Transverse colon (tissue), 4 donors: ENCODE results near the gene STK39. TPM values are rescaled to one million over a fixed set of nuclear protein-coding genes. Genes with fewer than 3 reads are reported as not detected.

ENCODE experiments used
- DNase-seq: peaks from one replicate; pipeline ENCODE4 v3.0.0-alpha.2; 2019
- H3K27ac ChIP-seq, 4 donors: fragments of 200-600 bp; sonication (generic); 2 replicates each; pipeline ENCODE4 v1.5.1; 2016 to 2018; ENCODE audit warnings: inconsistent platforms in 4 of 4
- H3K27me3 ChIP-seq: fragments of 200-600 bp; sonication (generic); 2 replicates; pipeline ENCODE4 v1.5.1; 2017; ENCODE audit warnings: inconsistent platforms
- H3K36me3 ChIP-seq, 4 donors: fragments of 200-600 bp; sonication (generic); 2 replicates each; pipeline ENCODE4 v1.5.1; 2017 to 2019; ENCODE audit warnings: inconsistent platforms in 4 of 4
- H3K4me1 ChIP-seq, 4 donors: fragments of 200-600 bp; sonication (generic); 2 replicates each; pipeline ENCODE4 v1.5.1; 2017 to 2020; ENCODE audit warnings: inconsistent platforms in 4 of 4
- H3K4me3 ChIP-seq, 4 donors: fragments of 200-600 bp; sonication (generic); 1 replicate in 1 of 4; 2 replicates in 3 of 4; pipeline versions ENCODE4 v1.5.1 to v1.6.1; 2017 to 2019; ENCODE audit warnings: inconsistent platforms in 4 of 4
- H3K9me3 ChIP-seq, 2 donors: fragments of 200-600 bp; sonication (generic); 2 replicates each; pipeline ENCODE4 v1.5.1; 2017 to 2019; ENCODE audit warnings: inconsistent platforms in 2 of 2
- CTCF ChIP-seq, 5 experiments: fragments of 200-600 bp in 3 of 5; fragments of 450-650 bp in 2 of 5; sonication (generic) in 3 of 5; IDR thresholded peaks; 1 replicate in 2 of 5; 2 replicates in 3 of 5; pipeline ENCODE4 v1.5.1; 2016 to 2017; ENCODE audit warnings: antibody characterized with exemption in 5 of 5, inconsistent platforms in 3 of 5, mild to moderate bottlenecking in 2 of 5, moderate library complexity in 1 of 5
- EP300 ChIP-seq: sonication (generic); formaldehyde crosslinking; IDR thresholded peaks from one replicate; pipeline ENCODE4 v1.6.1; 2017; ENCODE audit warnings: antibody characterized with exemption, low read depth
- POLR2A ChIP-seq: fragments of 450-650 bp; IDR thresholded peaks from one replicate; pipeline ENCODE4 v1.6.1; 2016; ENCODE audit warnings: antibody characterized with exemption, mild to moderate bottlenecking, moderate library complexity
- POLR2AphosphoS5 ChIP-seq, 3 donors: sonication (generic); formaldehyde crosslinking; IDR thresholded peaks; one replicate each; pipeline ENCODE4 v1.6.1; 2016; ENCODE audit warnings: antibody characterized with exemption in 3 of 3
- WGBS, 2 donors: methylation state at CpG; one replicate each; pipeline ENCODE4 v1.1.5; 2018; ENCODE audit warnings: low coverage in 1 of 2; 5-methylcytosine and 5-hydroxymethylcytosine counted together
- in situ Hi-C, 4 donors: fragments of 200-750 bp; cut with MboI; loops; one replicate each; pipeline versions ENCODE4 v1.15.0 to v1.15.1; 2017; ENCODE audit warnings: low sequenced_read_pairs in 3 of 4, low pct_ligation_motif_present in 1 of 4, low pct_unique_long_range_greater_than_20kb in 1 of 4
- intact Hi-C: fragments of 100-400 bp; cut with DNase I; formaldehyde crosslinking; loops from one replicate; pipeline ENCODE4 v1.15.1; 2023; ENCODE audit warnings: low total_unique reads
- total RNA-seq, 4 donors: library from RNA; depleted of rRNA; stranded (reverse); fragments of >200 nt; gene quantifications; one replicate each; pipeline ENCODE4 v1.1.0, GENCODE V29; 2016

Gene STK39
- total RNA-seq, 4 donors from 2014 or later, result 30.6 to 46.1 (median 36.7) TPM

- Histone ChIP-seq H3K4me1 (peaks cover 0 to 6% (median 2%) of the 10 kb centered on the region in 4 donors), H3K36me3 (peaks cover 0 to 4% (median 0%) of the 10 kb centered on the region in 4 donors), H3K4me3 (no peak overlapping the region), H3K9me3 (peaks cover 0 to 10% of the 10 kb centered on the region in 2 donors), H3K27me3 (no peaks in the 10 kb centered on the region), H3K27ac (no peak overlapping the region)
- TF ChIP-seq POLR2AphosphoS5 (IDR thresholded peaks at IDR 0.05), result no peak
- TF ChIP-seq CTCF (IDR thresholded peaks at IDR 0.05), result no peak
- TF ChIP-seq POLR2A, result no peak
- no peak for TF ChIP-seq EP300
- 50 to 63% methylated on average over 1 of the region's 1 CpG for WGBS, 2 donors
- intact Hi-C loops (no loop called here), in situ Hi-C loops (no loop called here)
- no peak for DNase-seq
Measured at GRCh38 chr2:167972020-167972419, 275.4 kb downstream of the STK39 start.

- WGBS, 2 donors, result 71 to 77% methylated on average over 6 to 9 of the region's 9 CpGs
- intact Hi-C loops (no loop called here), in situ Hi-C loops (no loop called here)
- Histone ChIP-seq H3K27ac (peak overlapping the region in 3 of 4 donors; percentile 5 to 20 (median 15)), H3K4me3 (no peak overlapping the region), H3K36me3 (no peaks in the 10 kb centered on the region), H3K4me1 (peaks cover 0 to 6% (median 2%) of the 10 kb centered on the region in 4 donors), H3K9me3 (no peaks in the 10 kb centered on the region), H3K27me3 (no peaks in the 10 kb centered on the region)
- no peak for DNase-seq
- TF ChIP-seq CTCF (IDR thresholded peaks at IDR 0.05) (no peak), POLR2A (no peak), EP300 (no peak), POLR2AphosphoS5 (IDR thresholded peaks at IDR 0.05) (no peak)
Measured at GRCh38 chr2:167966937-167967913, 280.2 kb downstream of the STK39 start.

- intact Hi-C loops (no loop called here), in situ Hi-C loops (no loop called here)
Measured at GRCh38 chr2:167965907-167966761, 281.3 kb downstream of the STK39 start.

More at GRCh38 chr2:167965907-167966761, 281.3 kb downstream of the STK39 start:
- no peaks in the 10 kb centered on the region for H3K27me3 ChIP-seq
- TF ChIP-seq POLR2A (no peak), EP300 (no peak), POLR2AphosphoS5 (IDR thresholded peaks at IDR 0.05) (no peak), CTCF (IDR thresholded peaks at IDR 0.05) (no peak)
- 50 to 75% methylated on average over 4 to 5 of the region's 5 CpGs for WGBS, 2 donors
- peaks cover 0 to 3% (median 0%) of the 10 kb centered on the region in 4 donors for H3K4me1 ChIP-seq
- H3K9me3 ChIP-seq, result no peaks in the 10 kb centered on the region
- H3K27ac ChIP-seq, result no peak overlapping the region
- no peak for DNase-seq
- H3K4me3 ChIP-seq, result no peak overlapping the region
- H3K36me3 ChIP-seq, result no peaks in the 10 kb centered on the region
